AG10803 (cell line): Measurements from ENCODE around the gene DIS3L2.
"Not testable (repeated sequence)": the region's sequence is repeated elsewhere in the genome, so short reads cannot be mapped to it uniquely, and the experiment has no call there.

Source experiments
- DNase-seq: peaks from one replicate; pipeline ENCODE4 v3.0.0; 2010; ENCODE audit warnings: low read depth
- H3K4me3 ChIP-seq: 2 replicates; pipeline ENCODE4 v1.5.1; 2011; ENCODE audit warnings: mild to moderate bottlenecking, low read length, control low read depth
- CTCF ChIP-seq: conservative IDR thresholded peaks from 2 replicates; pipeline ENCODE4 v1.5.1; 2011; ENCODE audit warnings: mild to moderate bottlenecking, low read length, control low read depth, inconsistent platforms

Gene DIS3L2

GRCh38 chr2:232310121-232310520 is 348.6 kb downstream of the DIS3L2 start:
- DNase-seq, result no peak
- no peak for TF ChIP-seq CTCF
- H3K4me3 ChIP-seq, result no peak overlapping the region

- DNase-seq, result no peak
- TF ChIP-seq CTCF, result no peak
Measured at GRCh38 chr2:232310696-232311095, 349.2 kb downstream of the DIS3L2 start.

GRCh38 chr2:232313645-232314044 is 352.1 kb downstream of the DIS3L2 start:
- DNase-seq, H3K4me3 ChIP-seq: not testable (repeated sequence)

More at GRCh38 chr2:232310696-232311095, 349.2 kb downstream of the DIS3L2 start:
- H3K4me3 ChIP-seq, result no peak overlapping the region

- TF ChIP-seq CTCF, result peak; percentile 59
- no peak overlapping the region for H3K4me3 ChIP-seq
- peak; percentile 96 for DNase-seq
Measured at GRCh38 chr2:232315049-232315922, 353.8 kb downstream of the DIS3L2 start.

- TF ChIP-seq CTCF, result no peak
- no peak overlapping the region for H3K4me3 ChIP-seq
- DNase-seq, result no peak
Measured at GRCh38 chr2:232315923-232316299, 354.4 kb downstream of the DIS3L2 start.

GRCh38 chr2:232316461-232317330 is 355.2 kb downstream of the DIS3L2 start:
- H3K4me3 ChIP-seq, result no peak overlapping the region
- DNase-seq, result no peak
- no peak for TF ChIP-seq CTCF

GRCh38 chr2:232318169-232318855 is 356.8 kb downstream of the DIS3L2 start:
- no peak for TF ChIP-seq CTCF
- no peak for DNase-seq
- H3K4me3 ChIP-seq, result no peak overlapping the region
